NCI-H2196 treated with DMSO at 0.1 percent for 48 hours (cell line): ENCODE results near the gene ZBTB40.

Experiments used
- DNase-seq: peaks from one replicate; lab custom pipeline; 2025; ENCODE audit not compliant: unreplicated experiment; lab: John Stamatoyannopoulos, UW

ZBTB40 gene

GRCh38 chr1:22451702-22452480 is at the start of gene ZBTB40:
ZBTB40 (plus strand) TSS chr1:22451851; CDS start chr1:22489949, 38,098 bp downstream.
- peak; percentile 96 for DNase-seq

GRCh38 chr1:22402356-22403053 is 49.1 kb upstream of the ZBTB40 start:
- no peak for DNase-seq

DNA sequence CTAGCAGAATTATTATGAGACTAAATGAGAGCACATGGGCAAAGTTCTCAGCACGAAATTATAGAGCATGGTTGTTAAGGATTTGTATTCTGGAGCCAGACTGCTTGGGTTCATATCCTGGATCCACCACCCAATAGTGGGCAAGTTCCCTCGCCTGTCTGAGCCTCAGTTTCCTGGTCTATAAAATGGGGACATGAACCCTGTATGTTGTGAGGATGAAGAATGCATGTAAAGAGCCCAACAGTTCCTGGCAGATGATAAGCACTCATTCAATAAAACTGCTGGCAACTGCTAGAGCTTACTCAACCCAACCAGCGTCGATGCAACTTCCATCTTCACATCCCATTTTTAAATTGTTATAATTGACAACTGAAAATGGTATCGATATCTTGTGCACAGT is 47.2 kb upstream of the ZBTB40 start:
- DNase-seq = no peak

DNA sequence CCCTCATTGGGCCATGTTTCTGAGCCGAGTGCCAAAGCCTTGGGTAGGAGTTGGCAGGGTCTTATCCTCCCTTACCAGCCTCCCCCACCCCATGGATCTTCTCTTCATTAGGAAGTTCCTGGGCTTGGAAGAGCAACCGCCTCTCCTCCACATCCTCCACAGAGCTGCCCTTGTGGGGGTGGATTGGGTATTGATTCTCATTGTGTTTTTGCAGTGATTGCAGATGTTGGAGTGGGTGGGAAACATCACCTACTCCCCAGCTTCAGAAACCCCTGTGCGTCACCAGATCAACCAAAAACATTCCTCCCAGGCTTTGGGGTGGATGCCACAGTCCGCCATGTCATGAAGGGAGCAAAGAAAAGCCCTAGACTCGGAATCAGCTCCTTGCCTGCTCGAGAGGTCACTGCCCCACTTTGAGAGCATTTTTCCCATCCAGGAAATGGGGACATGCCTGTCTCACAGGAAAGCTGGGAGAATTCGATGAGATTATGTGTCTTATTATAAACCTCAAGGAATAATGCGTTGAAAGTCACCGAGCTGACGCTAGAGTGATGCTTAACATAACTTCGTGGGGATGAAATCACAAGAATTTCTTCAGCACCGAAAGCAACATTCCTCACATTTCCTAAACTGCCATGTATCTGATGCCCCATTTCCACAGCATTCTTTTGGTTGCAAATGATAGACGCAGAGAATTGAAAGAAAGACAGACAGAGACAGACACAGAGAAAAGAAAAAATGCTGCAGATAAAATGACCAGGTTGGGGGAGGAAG is 44.7 kb upstream of the ZBTB40 start:
- DNase-seq = no peak

DNA sequence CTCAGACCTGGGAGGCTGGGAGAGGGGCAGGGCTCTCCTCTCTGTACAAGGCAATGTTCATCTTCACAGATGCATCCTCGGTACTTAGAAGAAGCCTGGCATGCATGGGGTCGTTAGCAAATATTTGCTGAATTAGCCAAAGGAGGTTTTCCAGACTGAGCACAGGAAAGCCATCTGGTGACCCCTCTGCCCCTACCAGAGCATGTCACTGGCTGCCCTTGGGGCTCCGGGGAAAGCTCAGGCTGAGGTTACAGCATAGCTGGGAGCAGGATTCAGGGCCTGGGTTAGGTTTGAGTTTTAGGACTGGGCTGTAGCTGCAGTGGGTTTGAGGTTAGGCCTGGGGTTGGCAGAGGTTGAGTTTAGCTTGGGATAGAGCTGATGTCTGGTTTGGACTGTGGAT is 43.4 kb upstream of the ZBTB40 start:
- DNase-seq = no peak

DNA sequence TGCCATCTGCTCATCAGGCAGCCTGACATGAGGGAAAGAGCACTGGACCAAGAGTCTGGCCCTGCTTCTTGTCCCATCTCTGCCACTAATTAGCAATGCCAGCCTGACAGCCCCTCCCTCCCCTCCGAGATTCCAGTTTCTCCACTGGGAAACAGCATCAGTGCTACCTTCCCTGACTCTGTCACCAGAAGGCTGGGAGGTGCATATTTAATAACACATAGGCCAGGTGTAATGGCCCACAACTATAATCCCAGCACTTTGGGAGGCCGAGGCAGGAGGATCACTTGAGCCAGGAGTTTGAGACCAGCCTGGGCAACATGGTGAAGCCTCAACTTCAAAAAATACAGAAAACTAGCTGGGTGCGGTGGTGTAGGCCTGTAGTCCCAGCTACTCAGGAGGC is 41.2 kb upstream of the ZBTB40 start:
- DNase-seq = no peak

GRCh38 chr1:22410928-22411495 is 40.6 kb upstream of the ZBTB40 start:
- DNase-seq = no peak

- DNase-seq = no peak
These were observed 40.1 kb upstream of the ZBTB40 start for GRCh38 chr1:22411589-22411988.

DNA sequence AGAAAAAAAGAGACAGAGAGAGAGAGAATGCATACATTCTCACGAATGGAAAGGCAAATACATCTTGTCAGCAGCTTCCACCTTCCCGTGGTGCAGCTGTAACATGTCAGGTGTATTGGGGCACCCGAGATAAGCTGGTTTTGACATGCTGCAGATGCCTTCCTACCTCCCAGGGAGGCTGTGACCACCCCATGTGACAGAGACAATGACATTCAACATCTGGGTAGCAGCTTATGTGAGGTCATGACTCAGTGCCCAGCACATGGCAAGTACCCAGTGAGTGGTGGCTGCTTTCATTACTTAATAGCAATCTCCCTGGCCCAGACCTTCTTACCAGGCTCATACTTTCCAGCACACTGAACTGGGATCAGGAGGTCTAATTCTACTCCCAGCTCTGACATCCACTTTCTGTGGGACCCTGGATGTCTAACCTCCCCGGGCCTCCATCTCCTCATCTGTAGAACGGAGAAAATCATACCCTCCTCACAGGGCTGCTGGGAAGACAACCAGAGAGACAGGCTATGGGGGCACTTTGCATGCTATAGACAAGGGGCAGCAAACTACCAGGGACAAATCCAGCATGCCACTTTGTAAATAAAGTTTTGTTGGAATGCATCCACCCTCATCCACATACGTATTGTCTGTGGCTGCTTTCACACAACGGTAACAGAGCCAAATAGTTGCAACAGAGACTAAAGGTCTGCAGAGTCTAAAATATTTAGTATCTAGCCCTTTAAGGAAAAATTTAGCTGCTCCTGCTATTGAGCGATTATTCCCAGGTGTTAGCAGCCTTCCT is 38.5 kb upstream of the ZBTB40 start:
- DNase-seq = no peak

- DNase-seq = no peak
These were observed 37.9 kb upstream of the ZBTB40 start for GRCh38 chr1:22413799-22414198.

DNA sequence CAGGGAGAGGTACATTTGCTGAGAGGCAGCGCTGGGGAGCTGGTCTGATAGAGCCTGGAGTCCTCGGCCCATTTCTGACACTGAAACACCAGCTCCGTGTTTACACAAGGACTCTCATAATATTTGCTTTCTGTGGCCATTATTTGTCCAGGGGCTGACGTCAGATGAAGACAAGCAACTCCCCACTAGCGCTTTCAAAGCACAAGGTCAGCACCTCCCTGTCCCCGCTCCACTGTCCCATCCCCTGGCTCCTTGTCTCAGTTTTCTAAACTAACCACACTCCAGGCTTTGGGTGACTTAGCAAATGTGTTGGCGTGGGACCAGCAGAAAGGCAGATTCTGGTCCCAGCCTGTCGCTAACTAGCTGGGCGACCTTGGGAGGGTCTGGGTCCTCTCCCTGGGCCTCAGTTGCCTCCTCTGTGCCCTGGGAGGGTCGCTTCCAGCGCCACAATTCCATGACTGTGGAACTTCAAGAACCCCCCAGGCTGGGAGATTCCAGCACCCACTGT is 37.4 kb upstream of the ZBTB40 start:
- peak; percentile 79 for DNase-seq

DNA sequence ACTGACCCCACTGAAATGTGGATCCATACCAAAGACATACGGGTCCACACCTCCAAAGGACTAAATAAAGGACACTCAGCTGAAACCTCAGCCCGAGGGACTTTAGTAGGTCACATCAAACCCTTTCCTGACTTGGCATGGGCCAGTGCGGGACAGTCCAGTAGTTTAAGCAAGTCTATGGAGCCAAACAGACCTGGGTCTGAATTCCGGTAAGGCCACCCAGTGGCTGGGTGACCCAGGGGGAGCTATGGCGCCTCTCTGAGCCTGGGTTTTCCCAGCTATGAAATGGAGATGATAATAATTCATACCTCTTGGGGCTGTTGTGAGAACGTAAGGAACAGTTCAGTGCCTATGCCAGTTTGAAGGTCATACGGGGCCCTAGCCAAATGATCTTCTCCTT is 36.2 kb upstream of the ZBTB40 start:
- no peak for DNase-seq

- peak; percentile 72 for DNase-seq
These were observed 34.8 kb upstream of the ZBTB40 start for GRCh38 chr1:22416555-22417454.

DNA sequence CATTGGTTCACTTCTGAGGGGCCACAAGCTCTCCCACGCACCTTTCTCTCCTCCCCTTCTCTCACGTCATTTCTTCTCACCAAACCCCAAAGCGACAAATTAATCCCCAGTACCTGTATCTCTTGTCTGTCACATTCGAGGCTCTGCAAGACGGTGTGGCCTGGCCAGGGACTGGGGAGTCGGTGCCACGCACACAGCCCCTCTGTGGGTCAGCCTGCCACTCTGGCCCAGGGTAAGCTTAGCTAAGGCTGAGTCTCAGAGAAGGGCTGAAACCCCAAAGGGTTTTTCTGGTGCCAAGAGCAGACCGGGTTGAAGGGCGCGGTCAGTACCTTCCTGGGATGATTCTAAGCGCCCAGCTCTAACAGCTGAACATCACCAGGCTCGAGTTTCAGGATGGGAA is 34.2 kb upstream of the ZBTB40 start:
- DNase-seq = no peak

- no peak for DNase-seq
These were observed 33.3 kb upstream of the ZBTB40 start for GRCh38 chr1:22418312-22418711.

GRCh38 chr1:22418933-22419382 is 32.7 kb upstream of the ZBTB40 start:
- DNase-seq = no peak

GRCh38 chr1:22420455-22421053 is 31.1 kb upstream of the ZBTB40 start:
- peak; percentile 59 for DNase-seq

- DNase-seq = no peak
These were observed 24.9 kb upstream of the ZBTB40 start for GRCh38 chr1:22426781-22427180.

- DNase-seq = no peak
These were observed 23.0 kb upstream of the ZBTB40 start for GRCh38 chr1:22428672-22429071.
